Hepatocyte (in vitro differentiated cells): Measurements from ENCODE around the gene GLDN.

Source experiments
- EZH2 ChIP-seq: fragments of 200-600 bp; sonication (generic); IDR thresholded peaks from 2 replicates; pipeline ENCODE4 v1.6.1; 2016; ENCODE audit warnings: antibody characterized with exemption, mild to moderate bottlenecking, borderline replicate concordance
- TF ChIP-seq, protein P1 (sequence below): fragments of 200-600 bp; sonication (generic); IDR thresholded peaks from 2 replicates; pipeline ENCODE4 v1.5.1; 2016; ENCODE audit warnings: antibody characterized with exemption, mild to moderate bottlenecking; ENCODE audit not compliant: poor library complexity

DNA sequence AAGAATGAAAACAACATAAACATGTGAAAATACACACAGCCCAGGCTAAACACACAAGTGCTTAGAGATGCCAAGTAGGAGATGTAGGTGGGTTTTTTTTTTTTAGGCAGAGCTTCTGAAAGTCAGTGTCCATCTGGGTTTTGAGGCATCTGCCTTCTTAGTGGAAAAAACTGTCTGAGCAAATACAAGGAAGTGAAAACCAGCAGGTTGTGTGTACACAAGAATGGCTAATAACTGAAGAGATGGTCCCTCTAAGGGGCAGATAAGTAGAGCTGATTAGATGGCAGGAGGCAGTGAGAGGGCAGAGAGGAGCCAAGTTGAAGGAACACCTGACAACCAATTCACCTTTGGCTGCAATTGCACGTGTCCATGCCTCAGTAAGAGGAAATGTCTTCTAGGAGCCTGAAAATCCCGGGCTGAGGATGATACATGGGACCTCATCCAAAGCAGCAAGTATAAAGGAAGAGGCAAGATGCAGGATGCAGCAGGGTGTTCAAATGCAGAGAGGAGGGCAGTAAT is 37.9 kb upstream of the GLDN start:
- TF ChIP-seq, protein P1, sequence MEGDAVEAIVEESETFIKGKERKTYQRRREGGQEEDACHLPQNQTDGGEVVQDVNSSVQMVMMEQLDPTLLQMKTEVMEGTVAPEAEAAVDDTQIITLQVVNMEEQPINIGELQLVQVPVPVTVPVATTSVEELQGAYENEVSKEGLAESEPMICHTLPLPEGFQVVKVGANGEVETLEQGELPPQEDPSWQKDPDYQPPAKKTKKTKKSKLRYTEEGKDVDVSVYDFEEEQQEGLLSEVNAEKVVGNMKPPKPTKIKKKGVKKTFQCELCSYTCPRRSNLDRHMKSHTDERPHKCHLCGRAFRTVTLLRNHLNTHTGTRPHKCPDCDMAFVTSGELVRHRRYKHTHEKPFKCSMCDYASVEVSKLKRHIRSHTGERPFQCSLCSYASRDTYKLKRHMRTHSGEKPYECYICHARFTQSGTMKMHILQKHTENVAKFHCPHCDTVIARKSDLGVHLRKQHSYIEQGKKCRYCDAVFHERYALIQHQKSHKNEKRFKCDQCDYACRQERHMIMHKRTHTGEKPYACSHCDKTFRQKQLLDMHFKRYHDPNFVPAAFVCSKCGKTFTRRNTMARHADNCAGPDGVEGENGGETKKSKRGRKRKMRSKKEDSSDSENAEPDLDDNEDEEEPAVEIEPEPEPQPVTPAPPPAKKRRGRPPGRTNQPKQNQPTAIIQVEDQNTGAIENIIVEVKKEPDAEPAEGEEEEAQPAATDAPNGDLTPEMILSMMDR, result no peak
- TF ChIP-seq EZH2, result no peak
